ENCODE data around the gene FEZF2.

The FEZF2 gene

DNA sequence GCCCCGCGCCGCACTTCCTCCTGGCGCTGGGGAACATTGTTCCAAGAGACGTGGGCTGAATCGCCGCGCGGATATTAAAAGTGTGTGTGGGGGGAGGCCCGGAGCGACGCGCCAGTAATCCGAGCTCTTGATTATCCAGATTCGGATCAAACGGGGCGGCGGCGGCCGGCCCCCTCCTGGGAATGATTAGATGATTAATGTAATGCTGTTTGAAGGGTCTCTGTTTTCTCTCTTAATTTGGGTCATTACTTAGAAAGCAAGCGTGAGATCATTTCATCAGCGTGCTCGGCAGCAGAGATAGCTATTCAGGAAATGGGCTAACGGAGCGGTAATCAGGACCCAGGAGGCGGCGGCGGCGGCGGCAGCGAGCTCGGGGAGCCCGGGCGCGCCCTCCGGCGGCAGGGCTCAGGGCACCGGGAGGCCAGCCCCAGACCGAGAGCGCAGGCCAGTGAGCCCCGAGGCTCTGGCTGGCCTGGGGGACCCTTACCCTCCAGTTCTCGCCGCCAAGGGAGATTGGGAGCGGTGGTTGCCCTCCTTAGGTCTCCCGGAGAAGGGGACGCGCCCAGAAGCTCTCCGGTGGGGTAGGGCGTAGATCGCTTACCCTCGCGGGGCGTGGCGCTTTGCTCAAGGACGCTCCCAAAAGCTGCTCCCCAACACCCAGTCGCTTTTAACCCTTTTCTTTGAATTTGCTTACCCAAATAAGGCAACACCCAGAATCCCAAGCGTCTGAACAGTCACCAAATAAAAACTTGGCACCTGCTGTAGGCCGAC is 4.5 kb downstream of the FEZF2 start:
- DNase-seq, result no peak
- Mint-ChIP-seq H3K9me3 (no peaks in the 10 kb centered on the region), H3K27me3 (peaks cover 94% of the 10 kb centered on the region), H3K4me1 (no peaks in the 10 kb centered on the region), H3K27ac (peak overlapping the region; percentile 42), H3K4me3 (no peak overlapping the region), H3K36me3 (no peaks in the 10 kb centered on the region)
- CTCF ChIA-PET, result no interaction called here

DNA sequence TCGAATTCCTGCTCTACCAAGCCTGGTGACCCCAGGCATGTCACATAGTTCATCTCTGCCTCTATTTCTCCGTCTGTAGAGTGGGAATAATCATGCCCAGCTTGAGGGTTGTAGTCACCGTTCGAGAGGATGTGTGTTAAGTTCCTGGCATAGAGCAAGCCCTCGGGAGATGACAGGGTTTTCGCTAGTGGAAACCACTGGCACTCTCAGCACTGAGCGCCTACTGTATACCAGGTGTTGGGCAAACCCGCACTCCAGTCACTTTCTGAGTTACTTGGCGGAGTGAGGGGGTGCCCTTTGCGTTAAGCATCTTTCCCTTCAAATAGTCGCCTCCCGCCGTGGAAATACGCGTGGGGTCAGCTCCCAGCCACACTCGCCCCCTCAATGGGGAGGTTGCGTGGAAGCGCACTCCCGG is 5.1 kb downstream of the FEZF2 start:
- no peak for DNase-seq
- Mint-ChIP-seq H3K9me3 (no peaks in the 10 kb centered on the region), H3K36me3 (no peaks in the 10 kb centered on the region), H3K27ac (peak overlapping the region; percentile 42), H3K4me3 (no peak overlapping the region), H3K27me3 (peaks cover 88% of the 10 kb centered on the region), H3K4me1 (no peaks in the 10 kb centered on the region)
- CTCF ChIA-PET, result no interaction called here

DNA sequence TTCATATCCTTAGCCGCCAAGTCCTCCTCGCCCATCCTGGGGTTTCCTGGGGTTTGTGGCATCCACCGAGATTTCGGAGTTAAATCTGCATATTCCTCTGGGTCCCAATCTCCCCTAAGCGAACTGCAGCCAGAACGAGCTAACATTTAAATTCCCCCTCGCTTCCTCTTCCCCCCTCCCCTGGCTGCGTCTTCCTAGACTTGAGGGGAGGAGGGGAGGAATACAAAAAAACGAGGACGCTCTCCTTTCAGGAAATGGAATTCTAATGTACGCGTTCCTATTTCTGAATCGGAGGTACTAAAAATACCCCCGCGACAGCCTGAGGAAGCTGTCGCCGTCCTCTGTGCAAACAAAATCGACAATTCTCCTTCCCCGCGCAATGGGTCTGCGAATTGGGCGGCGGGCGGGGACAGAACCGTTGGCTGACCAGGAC is 5.6 kb downstream of the FEZF2 start:
- no peak for DNase-seq
- Mint-ChIP-seq H3K27me3 (peaks cover 83% of the 10 kb centered on the region), H3K4me1 (no peaks in the 10 kb centered on the region), H3K27ac (peak overlapping the region; percentile 28), H3K9me3 (no peaks in the 10 kb centered on the region), H3K36me3 (no peaks in the 10 kb centered on the region), H3K4me3 (no peak overlapping the region)
- CTCF ChIA-PET, result no interaction called here

DNA sequence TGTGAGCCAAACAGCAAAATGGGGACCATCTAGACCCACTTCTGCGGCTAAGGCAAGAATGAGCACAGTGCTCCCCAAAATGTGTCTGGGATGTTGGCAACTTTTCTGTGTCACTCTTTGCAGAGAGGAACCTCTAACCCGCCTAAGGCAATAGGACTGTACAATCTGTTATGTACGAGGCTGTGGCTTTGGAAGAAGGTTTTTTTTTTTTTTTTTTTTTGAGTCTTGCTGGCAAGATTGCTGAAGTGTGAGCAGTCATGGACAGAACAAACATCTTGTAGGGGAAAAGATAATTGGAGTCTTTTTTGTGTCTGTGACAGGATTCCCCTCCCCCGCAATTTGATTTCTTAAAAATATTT is 7.2 kb downstream of the FEZF2 start:
- H3K4me3 Mint-ChIP-seq, result no peak overlapping the region
- CTCF ChIA-PET, result no interaction called here
- no peaks in the 10 kb centered on the region for H3K36me3 Mint-ChIP-seq
- peaks cover 67% of the 10 kb centered on the region for H3K27me3 Mint-ChIP-seq
- DNase-seq, result no peak
- no peak overlapping the region for H3K27ac Mint-ChIP-seq
- no peaks in the 10 kb centered on the region for H3K9me3 Mint-ChIP-seq
- no peaks in the 10 kb centered on the region for H3K4me1 Mint-ChIP-seq

DNA sequence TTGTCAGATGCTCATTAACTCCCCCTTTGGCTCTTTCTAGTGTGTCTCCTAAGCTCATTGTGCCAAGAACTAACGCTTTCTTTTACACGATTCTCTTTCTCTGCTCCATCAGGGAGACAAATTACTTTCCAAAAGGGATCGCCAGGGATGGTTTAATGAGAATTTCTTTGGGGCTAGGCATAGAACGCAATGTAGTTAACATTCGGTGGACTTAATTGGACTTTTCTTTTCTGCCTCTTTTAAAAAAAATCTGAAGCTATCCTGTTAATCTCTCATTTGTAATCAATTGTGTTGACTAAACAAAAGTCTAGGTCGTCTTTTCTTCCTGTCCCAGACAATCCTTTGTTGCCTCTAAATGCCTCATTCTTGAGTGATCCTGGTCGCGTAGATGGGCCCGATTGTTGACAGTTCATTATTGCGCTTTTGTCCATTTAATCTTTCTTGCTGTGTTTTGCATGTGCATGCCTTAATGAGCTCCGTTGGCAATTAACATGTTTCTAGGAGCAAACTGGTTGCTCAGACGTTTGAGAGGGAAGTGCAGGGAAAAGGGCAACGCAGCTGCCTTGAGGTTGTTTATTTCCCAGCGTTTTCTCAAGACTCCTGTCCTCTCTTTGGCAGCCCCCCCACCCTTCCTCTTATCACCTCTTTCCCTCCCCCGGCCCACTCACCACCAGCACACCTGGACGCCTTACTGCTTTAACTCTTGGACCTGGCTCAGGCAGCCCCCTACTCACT is 7.8 kb downstream of the FEZF2 start:
- Mint-ChIP-seq H3K27me3 (peaks cover 61% of the 10 kb centered on the region), H3K36me3 (no peaks in the 10 kb centered on the region), H3K4me3 (no peak overlapping the region), H3K4me1 (no peaks in the 10 kb centered on the region), H3K27ac (no peak overlapping the region), H3K9me3 (no peaks in the 10 kb centered on the region)
- DNase-seq, result no peak
- CTCF ChIA-PET, result no interaction called here

DNA sequence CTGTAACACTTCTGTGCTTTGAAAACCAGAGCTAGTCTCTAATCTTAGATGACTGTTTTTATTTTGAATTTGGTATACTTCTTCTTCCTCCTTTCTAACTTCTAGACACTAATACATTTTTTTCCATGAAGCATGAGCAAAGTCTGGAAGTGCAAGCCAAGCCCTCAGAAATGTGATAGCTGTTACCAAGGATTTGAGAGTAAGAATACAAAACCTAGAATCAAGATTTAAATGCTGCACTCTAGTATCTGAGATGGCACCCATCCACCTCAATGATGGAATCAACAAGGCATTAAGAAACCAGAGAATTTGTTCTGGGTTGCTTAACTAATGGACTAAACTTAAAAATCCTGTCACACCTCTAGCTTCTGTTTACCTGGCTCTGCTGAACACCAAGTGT is 9.2 kb downstream of the FEZF2 start:
- Mint-ChIP-seq H3K4me1 (no peaks in the 10 kb centered on the region), H3K27ac (no peak overlapping the region), H3K36me3 (no peaks in the 10 kb centered on the region), H3K27me3 (peaks cover 47% of the 10 kb centered on the region), H3K9me3 (no peaks in the 10 kb centered on the region), H3K4me3 (no peak overlapping the region)
- CTCF ChIA-PET, result no interaction called here
- DNase-seq, result no peak

DNA sequence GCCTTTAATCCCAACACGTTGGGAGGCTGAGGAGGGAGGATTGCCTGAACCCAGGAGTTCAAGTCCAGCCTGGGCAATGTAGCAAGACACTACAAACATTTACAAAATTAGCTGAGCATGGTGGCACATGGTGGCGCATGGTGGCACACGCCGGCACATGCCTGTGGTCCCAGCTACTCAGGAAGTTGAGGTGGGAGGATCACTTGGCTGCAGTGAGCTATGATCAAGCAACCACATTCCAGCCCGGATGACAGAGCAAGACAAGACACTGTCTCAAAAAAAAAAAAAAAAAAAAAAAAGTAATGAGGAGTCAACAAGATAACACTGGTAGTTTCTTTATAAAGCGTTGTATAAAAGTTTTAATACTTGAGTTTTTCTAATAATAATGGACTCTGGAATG is 10.1 kb downstream of the FEZF2 start:
- Mint-ChIP-seq H3K9me3 (no peaks in the 10 kb centered on the region), H3K27ac (no peak overlapping the region), H3K27me3 (peaks cover 38% of the 10 kb centered on the region), H3K4me1 (no peaks in the 10 kb centered on the region), H3K36me3 (no peaks in the 10 kb centered on the region), H3K4me3 (no peak overlapping the region)
- CTCF ChIA-PET, result no interaction called here
- DNase-seq, result no peak

DNA sequence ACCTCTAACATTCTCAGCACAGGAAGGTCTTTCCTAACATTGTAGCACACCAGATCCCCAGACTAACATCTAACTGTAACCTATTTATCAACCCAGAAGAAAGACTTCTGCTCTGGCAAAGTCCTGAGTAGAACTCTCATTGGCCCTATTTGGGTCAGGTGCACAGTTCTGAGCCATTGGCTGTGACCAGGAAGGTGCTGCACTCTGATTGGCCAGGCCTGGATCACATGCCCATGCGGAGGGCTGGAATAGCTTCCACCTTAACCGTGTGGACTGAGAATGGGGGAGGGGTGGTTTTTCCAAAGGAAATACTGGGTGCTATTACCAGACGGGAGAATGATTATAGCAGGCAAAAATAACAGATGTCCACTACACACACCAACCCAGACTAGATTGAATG is 11.5 kb downstream of the FEZF2 start:
- Mint-ChIP-seq H3K27ac (no peak overlapping the region), H3K9me3 (no peaks in the 10 kb centered on the region), H3K4me3 (no peak overlapping the region), H3K36me3 (no peaks in the 10 kb centered on the region), H3K4me1 (no peaks in the 10 kb centered on the region), H3K27me3 (peaks cover 24% of the 10 kb centered on the region)
- CTCF ChIA-PET, result no interaction called here
- DNase-seq, result no peak

DNA sequence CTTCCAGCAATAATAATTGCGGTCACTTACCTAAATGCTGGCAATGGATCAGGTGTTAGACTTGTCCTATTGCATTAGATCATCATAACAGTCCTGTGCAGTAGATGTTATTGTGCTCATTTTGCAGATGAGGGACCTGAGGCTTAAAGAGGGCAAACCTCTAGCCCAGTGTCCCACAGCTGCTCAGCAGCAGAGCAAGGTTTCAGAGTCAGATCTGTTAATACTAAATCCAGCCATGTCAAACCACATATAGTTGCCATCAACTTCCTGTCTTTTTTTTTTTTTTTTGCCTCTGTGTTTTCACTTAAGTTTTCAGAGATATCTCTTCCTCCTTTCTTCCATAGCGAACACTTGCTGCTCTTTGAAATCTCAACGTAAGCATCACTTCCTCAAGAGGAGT is 12.1 kb downstream of the FEZF2 start:
- H3K27me3 Mint-ChIP-seq, result peaks cover 18% of the 10 kb centered on the region
- no peak overlapping the region for H3K4me3 Mint-ChIP-seq
- H3K36me3 Mint-ChIP-seq, result no peaks in the 10 kb centered on the region
- DNase-seq, result no peak
- no peak overlapping the region for H3K27ac Mint-ChIP-seq
- CTCF ChIA-PET, result no interaction called here
- H3K9me3 Mint-ChIP-seq, result no peaks in the 10 kb centered on the region
- H3K4me1 Mint-ChIP-seq, result no peaks in the 10 kb centered on the region

DNA sequence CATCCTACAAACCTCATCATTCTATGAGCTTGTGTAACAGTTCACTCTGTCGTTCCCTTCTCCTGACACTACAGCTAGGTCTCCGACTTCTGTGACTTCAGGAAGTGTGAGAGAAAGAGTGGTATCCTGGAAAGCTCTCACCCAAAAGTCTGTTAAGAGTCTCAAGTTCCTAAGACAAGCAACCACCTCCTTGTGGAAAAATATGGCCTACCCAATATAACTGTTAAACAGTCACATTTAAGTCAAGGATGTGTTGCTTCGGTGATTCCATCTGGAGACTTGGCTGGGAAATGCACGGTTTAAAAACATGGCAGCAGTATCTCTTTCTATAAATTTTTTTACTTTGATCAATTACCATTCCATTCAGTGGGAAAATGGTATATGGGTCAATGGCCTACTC is 13.8 kb downstream of the FEZF2 start:
- Mint-ChIP-seq H3K27me3 (peaks cover under 1% of the 10 kb centered on the region), H3K9me3 (no peaks in the 10 kb centered on the region), H3K4me3 (no peak overlapping the region), H3K4me1 (no peaks in the 10 kb centered on the region), H3K36me3 (no peaks in the 10 kb centered on the region), H3K27ac (no peak overlapping the region)
- no peak for DNase-seq
- CTCF ChIA-PET, result no interaction called here

DNA sequence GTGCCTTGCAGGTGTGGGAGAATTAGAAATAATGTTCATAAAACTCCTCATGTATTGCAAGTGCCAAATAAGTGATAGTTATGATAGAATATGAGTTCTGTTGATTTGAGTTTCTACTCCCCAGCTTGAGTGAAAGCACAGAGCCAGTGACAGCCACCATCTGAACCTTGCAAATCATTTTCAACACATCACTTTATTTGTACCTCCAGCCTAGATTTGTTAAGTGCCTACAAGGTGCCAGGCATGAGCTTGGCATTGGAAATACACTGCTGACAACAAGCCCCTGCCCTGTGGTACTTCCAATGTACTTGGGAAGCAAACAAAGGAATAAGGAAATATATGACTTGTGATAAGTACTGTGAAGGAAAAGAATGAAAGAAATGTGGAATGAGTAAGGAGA is 17.0 kb downstream of the FEZF2 start:
- CTCF ChIA-PET, result no interaction called here

DNA sequence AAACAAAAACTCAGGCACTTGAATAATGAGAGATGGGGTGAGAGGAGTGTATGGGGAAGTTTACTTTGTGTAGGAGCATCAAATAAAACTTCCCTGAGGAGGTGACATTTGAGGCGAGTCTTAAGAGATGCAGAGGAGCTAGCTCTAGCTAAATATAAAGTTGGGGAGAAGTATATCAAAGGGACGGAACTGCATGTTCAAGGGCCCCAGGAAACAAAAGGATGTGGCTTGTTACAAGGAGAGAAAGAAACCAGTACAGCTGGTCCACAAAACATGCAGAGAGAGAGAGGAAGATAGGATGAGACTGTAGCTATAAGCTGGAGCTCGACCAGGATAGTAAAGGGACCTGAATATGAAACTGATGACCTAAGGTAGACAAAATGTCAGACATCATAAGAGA is 17.6 kb downstream of the FEZF2 start:
- H3K9me3 Mint-ChIP-seq, result no peaks in the 10 kb centered on the region
- H3K27me3 Mint-ChIP-seq, result peaks cover 4% of the 10 kb centered on the region
- H3K27ac Mint-ChIP-seq, result no peak overlapping the region
- DNase-seq, result no peak
- no peaks in the 10 kb centered on the region for H3K4me1 Mint-ChIP-seq
- no peak overlapping the region for H3K4me3 Mint-ChIP-seq
- no peaks in the 10 kb centered on the region for H3K36me3 Mint-ChIP-seq
- CTCF ChIA-PET, result no interaction called here

More for the DNA sequence above, 17.0 kb downstream of the FEZF2 start:
- no peaks in the 10 kb centered on the region for H3K9me3 Mint-ChIP-seq
- no peak for DNase-seq
- no peak overlapping the region for H3K4me3 Mint-ChIP-seq
- H3K27ac Mint-ChIP-seq, result no peak overlapping the region
- H3K27me3 Mint-ChIP-seq, result peaks cover under 1% of the 10 kb centered on the region
- H3K4me1 Mint-ChIP-seq, result no peaks in the 10 kb centered on the region
- no peaks in the 10 kb centered on the region for H3K36me3 Mint-ChIP-seq

DNA sequence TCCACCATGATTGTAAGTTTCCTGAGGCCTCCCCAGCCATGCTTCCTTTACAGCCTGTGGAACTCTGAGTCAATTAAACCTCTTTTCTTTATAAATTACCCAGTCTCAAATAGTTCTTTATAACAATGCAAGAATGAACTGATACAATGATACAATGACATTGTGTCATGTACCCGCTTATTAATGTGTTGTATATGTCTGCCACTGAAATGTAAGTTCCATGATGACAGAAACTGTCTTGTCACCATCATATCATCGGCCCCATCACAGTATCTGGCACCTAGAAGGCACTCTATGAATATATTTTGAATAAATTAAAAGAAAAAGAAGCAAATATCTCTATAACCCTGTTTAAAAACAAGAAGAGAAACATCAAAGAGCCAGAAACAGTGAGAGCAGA is 29.6 kb downstream of the FEZF2 start:
- Mint-ChIP-seq H3K27me3 (peaks cover 6% of the 10 kb centered on the region), H3K4me1 (no peaks in the 10 kb centered on the region), H3K27ac (no peak overlapping the region), H3K36me3 (no peaks in the 10 kb centered on the region), H3K9me3 (no peaks in the 10 kb centered on the region), H3K4me3 (no peak overlapping the region)
- no peak for DNase-seq
- CTCF ChIA-PET, result no interaction called here

DNA sequence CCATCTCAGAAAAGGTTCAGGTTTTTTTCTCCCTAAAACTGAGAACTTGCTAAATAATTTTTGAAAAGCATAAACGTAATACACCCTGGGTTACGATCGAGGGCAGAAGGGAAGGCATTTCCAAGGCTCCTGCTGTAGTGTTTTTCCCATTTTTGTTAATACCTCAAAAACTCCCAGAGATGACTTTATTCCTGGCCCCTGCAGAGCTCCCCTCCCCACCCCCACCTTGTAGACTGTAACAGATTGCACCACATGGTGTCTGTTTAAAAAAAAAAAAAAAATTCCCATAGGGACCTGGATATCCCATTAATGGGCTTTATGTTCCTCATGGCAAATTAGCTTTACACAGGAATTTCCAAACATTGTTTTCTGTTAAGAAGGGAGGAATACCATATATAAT is 38.2 kb downstream of the FEZF2 start:
- Mint-ChIP-seq H3K36me3 (no peaks in the 10 kb centered on the region), H3K4me1 (no peaks in the 10 kb centered on the region), H3K27ac (no peak overlapping the region), H3K9me3 (no peaks in the 10 kb centered on the region), H3K4me3 (no peak overlapping the region), H3K27me3 (no peaks in the 10 kb centered on the region)
- CTCF ChIA-PET, result no interaction called here
- DNase-seq, result no peak

DNA sequence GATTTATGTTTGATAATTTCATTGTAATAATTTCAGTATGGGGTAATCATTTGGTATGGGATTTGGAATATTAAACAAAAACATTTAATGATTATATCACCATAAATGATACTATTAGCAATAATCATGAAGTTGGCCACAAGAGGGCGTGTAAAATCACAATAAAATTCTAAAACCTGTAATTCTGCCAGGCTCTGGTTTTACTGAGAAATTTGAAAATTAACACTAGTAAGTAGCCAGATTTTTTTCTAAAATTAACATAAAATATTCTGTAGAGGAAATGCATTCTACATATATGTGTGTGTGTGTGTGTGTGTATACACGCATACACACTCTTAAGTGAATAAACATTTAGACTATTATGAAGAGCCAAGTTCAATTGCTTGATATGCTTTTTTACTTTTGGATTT is 40.5 kb downstream of the FEZF2 start:
- Mint-ChIP-seq H3K4me1 (no peaks in the 10 kb centered on the region), H3K36me3 (no peaks in the 10 kb centered on the region), H3K27ac (no peak overlapping the region), H3K4me3 (no peak overlapping the region), H3K9me3 (no peaks in the 10 kb centered on the region), H3K27me3 (no peaks in the 10 kb centered on the region)
- CTCF ChIA-PET, result no interaction called here
- DNase-seq, result no peak

Data from activated naive CD4-positive, alpha-beta T cell treated with anti-CD3 and anti-CD28 coated beads, Interleukin-2, amount 10 ng/mL, durations not matched to agents 7 days and 5 days (primary cell).